ENCODE results near the gene MED6. TPM values are rescaled to one million over a fixed set of nuclear protein-coding genes. Genes with fewer than 3 reads are reported as not detected.

Gene MED6
- 41.0 and 50.7 TPM in 2 replicates for total RNA-seq

GRCh38 chr14:70600382-70601157 is at the start of gene MED6:
TSS of gene MED6 (minus strand) at chr14:70600655. CDS start at chr14:70600637, 18 bp downstream.

GRCh38 chr14:70641548-70642302 is 41.3 kb upstream of the MED6 start, which contains the start of gene TTC9:
TSS of gene TTC9 (plus strand) at chr14:70641916. CDS start at chr14:70642130, 214 bp downstream.

DNA sequence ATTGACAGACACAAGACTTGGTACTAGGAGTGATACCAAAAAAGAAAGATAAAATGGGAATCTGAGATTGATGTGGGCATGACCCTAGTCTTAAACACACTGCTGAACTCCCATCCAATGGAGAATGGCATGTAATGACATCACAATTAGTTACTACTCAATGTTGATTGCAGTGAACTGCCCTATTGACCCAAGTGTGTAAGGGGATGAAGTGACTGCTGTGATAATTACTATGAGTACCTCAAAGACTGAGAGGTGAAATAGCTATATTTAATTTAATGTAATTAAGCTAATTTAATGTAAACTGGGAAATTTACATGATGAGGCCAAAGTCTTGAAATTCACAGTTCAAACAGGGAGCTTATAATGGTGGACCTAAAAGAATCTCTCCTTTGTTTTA is 65.6 kb downstream of the MED6 start, which contains the start of gene ADAM20:
ADAM20 (minus strand) TSS at position 101 of the 400 bp plus-strand sequence. CDS start 10,247 bp downstream, outside the sequence.

Small RNA genes lying within 50 kb of the gene (small RNA-seq; reads per million reads assigned to genes)
- gene RN7SL77P, result not detected

Other genes starting within 250 kb of the MED6 start
- gene COX16, start 241.0 kb downstream of the MED6 start, total RNA-seq, result 58.5 and 64.8 TPM in 2 replicates
- gene SYNJ2BP, start 183.6 kb downstream of the MED6 start, total RNA-seq, result 32.3 and 32.7 TPM in 2 replicates
- gene ADAM21, start 148.5 kb downstream of the MED6 start, total RNA-seq, result 0.36 and 0.40 TPM in 2 replicates
- gene ADAM20, start 65.7 kb downstream of the MED6 start, total RNA-seq, result 1.1 and 1.2 TPM in 2 replicates
- 0.13 and 0.22 TPM in 2 replicates for gene TTC9, start 41.3 kb upstream of the MED6 start, total RNA-seq
- gene MAP3K9, start 208.9 kb upstream of the MED6 start, total RNA-seq, result under 0.01 and 0.07 TPM in 2 replicates

Measured in thoracic aorta endothelial cell (primary cell).